Measurements from ENCODE around the gene SNHG17.

DNA sequence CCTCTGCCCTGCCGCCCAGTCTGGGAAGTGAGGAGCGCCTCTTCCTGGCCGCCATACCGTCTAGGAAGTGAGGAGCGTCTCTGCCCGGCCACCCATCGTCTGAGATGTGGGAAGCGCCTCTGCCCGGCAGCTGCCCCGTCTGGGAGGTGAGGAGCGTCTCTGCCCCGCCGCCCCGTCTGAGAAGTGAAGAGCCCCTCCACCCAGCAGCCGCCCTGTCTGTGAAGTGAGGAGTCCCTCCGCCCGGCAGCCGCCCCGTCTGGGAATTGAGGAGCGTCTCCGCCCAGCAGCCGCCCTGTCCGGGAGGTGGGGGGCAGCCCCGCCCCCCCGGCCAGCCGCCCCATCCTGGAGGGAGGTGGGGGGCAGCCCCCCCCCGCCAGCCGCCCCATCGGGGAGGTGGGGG lies 27.8 kb downstream of the SNHG17 start:
- no peak for TF ChIP-seq POLR2A (IDR thresholded peaks at IDR 0.05)
- TF ChIP-seq, protein P1, sequence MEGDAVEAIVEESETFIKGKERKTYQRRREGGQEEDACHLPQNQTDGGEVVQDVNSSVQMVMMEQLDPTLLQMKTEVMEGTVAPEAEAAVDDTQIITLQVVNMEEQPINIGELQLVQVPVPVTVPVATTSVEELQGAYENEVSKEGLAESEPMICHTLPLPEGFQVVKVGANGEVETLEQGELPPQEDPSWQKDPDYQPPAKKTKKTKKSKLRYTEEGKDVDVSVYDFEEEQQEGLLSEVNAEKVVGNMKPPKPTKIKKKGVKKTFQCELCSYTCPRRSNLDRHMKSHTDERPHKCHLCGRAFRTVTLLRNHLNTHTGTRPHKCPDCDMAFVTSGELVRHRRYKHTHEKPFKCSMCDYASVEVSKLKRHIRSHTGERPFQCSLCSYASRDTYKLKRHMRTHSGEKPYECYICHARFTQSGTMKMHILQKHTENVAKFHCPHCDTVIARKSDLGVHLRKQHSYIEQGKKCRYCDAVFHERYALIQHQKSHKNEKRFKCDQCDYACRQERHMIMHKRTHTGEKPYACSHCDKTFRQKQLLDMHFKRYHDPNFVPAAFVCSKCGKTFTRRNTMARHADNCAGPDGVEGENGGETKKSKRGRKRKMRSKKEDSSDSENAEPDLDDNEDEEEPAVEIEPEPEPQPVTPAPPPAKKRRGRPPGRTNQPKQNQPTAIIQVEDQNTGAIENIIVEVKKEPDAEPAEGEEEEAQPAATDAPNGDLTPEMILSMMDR (IDR thresholded peaks at IDR 0.05): no peak
